GM18526 (cell line): ENCODE data around the gene OCSTAMP.

ENCODE experiments used
- POLR2A ChIP-seq: IDR thresholded peaks from 3 replicates; pipeline ENCODE4 v1.6.1; 2011; ENCODE audit not compliant: insufficient read length; ENCODE audit errors: extremely low read depth

Gene OCSTAMP

GRCh38 chr20:46563860-46564221, 13.4 kb upstream of the OCSTAMP start:
- TF ChIP-seq POLR2A, result no peak

- no peak for TF ChIP-seq POLR2A
These were observed 12.9 kb upstream of the OCSTAMP start for GRCh38 chr20:46563170-46563859.

- TF ChIP-seq POLR2A, result no peak
These were observed 12.1 kb upstream of the OCSTAMP start for GRCh38 chr20:46562373-46563169.

GRCh38 chr20:46562009-46562372, 11.5 kb upstream of the OCSTAMP start:
- TF ChIP-seq POLR2A, result no peak

- TF ChIP-seq POLR2A, result no peak
These were observed 9.4 kb upstream of the OCSTAMP start for GRCh38 chr20:46559685-46560440.

DNA sequence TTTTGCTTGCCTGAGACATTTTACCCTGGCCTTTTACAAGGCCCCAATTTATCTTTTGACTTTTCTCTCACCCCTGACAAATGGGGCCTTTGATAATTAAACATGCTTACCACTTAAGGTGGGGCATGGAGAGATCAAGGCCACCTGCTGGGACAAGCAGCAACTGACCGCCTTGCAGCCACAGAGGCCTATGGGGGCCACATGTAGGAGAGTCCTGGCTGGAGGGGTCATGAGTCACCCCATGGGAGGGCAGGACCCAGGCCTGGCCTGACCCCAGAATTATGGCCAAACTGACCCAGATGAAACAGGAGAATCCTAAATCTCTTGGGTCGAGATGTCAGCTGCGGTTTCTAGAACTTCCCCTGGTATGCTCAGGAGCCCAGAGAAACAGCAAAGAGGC, 8.5 kb upstream of the OCSTAMP start:
- TF ChIP-seq POLR2A, result no peak

DNA sequence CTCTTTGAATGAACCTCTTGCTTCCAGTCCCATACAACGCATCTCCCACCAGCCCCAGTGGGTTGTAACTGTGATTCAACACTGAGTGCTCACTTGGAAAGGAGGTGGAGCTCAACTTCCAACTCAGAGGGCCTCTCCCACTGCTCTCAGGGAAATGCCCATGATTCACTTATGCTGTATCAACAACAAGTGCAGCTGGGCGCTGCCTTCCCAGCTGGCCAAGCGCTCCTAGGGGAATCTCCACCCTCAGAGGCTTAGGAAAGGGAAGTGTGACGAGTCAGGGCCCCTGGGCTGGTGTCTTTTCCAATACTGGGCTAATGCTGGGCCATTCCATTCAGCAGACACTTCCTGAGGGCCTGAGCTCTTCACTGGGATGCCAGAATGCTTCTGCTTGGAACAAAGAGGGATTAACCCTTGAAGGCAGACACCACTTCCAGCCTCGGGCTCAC, 8.1 kb upstream of the OCSTAMP start:
- no peak for TF ChIP-seq POLR2A

- no peak for TF ChIP-seq POLR2A
These were observed 6.9 kb upstream of the OCSTAMP start for GRCh38 chr20:46557231-46557956.

GRCh38 chr20:46555370-46555956, 5.0 kb upstream of the OCSTAMP start:
- TF ChIP-seq POLR2A, result no peak

- TF ChIP-seq POLR2A, result no peak
These were observed 4.4 kb upstream of the OCSTAMP start for GRCh38 chr20:46554828-46555227.

DNA sequence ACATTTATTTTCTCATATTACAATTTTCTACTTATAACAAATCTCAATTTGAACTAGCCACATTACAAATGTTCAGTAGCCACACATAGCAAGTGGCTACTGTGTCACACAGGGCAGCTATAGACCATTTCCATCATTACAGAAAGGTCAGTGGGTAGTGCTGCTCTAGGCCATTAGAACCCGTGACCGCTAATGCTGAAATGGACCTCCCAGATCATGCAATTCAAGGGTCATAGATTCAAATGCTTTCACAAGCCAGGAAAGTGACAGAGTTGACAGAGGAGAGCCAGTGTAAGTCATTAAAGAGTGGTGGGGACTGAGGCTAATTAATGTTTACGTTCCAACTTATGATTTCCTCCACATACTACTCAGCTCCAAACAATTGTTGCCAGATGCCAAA, 3.5 kb upstream of the OCSTAMP start:
- TF ChIP-seq POLR2A, result no peak

GRCh38 chr20:46552460-46553420, 2.3 kb upstream of the OCSTAMP start:
- TF ChIP-seq POLR2A, result no peak

GRCh38 chr20:46551522-46552381, 1.3 kb upstream of the OCSTAMP start:
- no peak for TF ChIP-seq POLR2A
